Memory B cell (primary cell): ENCODE measurements around the gene TEX48.

ENCODE experiments used
- ATAC-seq: fragments of 150-1000 bp; cut with Tn5 transposase; 2 replicates; pipeline ENCODE4 v1.10.0; 2021; ENCODE audit warnings: low read depth, mild to moderate bottlenecking, moderate library complexity
- DNase-seq, 2 donors: peaks; one replicate each; pipeline ENCODE4 v3.0.0; 2022; ENCODE audit warnings: low spot score in 2 of 2
- H3K27ac Mint-ChIP-seq: one replicate; pipeline ENCODE4 v1.8.0; 2022; ENCODE audit warnings: mild to moderate bottlenecking, moderate library complexity, mixed read lengths
- H3K27me3 Mint-ChIP-seq: one replicate; pipeline ENCODE4 v1.8.0; 2022; ENCODE audit warnings: mixed read lengths
- H3K36me3 Mint-ChIP-seq: one replicate; pipeline ENCODE4 v1.8.0; 2022; ENCODE audit warnings: mild to moderate bottlenecking, mixed read lengths
- H3K4me1 Mint-ChIP-seq: one replicate; pipeline ENCODE4 v1.8.0; 2022; ENCODE audit warnings: mixed read lengths
- H3K4me3 Mint-ChIP-seq: one replicate; pipeline ENCODE4 v1.8.0; 2022; ENCODE audit warnings: mild to moderate bottlenecking, moderate library complexity, mixed read lengths
- H3K9me3 Mint-ChIP-seq: one replicate; pipeline ENCODE4 v1.8.0; 2022; ENCODE audit warnings: mixed read lengths

The TEX48 gene

DNA sequence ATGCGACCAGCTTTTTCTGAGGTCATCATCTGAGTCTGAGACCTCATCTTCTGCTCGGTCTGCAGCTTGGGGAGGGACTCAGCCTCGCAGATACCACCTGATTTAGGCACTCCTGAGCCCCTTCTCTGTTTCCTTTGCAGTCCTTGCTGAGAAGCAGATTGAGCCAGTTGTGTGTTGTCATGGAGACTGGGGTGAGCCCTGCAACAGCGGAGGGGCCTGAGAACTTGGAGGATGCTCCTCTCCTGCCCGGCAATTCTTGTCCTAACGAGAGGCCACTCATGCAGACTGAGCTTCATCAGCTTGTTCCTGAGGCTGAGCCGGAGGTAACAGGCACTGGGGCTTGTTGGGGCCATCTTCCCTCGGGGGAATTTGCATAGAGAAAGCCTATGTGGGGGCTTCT, 43.6 kb downstream of the TEX48 start:
- Mint-ChIP-seq H3K27ac (no peak overlapping the region), H3K4me3 (no peak overlapping the region), H3K4me1 (peaks cover 12% of the 10 kb centered on the region), H3K36me3 (peaks cover 33% of the 10 kb centered on the region), H3K9me3 (no peaks in the 10 kb centered on the region), H3K27me3 (no peaks in the 10 kb centered on the region)
- no peak for ATAC-seq
- DNase-seq, result no peak

DNA sequence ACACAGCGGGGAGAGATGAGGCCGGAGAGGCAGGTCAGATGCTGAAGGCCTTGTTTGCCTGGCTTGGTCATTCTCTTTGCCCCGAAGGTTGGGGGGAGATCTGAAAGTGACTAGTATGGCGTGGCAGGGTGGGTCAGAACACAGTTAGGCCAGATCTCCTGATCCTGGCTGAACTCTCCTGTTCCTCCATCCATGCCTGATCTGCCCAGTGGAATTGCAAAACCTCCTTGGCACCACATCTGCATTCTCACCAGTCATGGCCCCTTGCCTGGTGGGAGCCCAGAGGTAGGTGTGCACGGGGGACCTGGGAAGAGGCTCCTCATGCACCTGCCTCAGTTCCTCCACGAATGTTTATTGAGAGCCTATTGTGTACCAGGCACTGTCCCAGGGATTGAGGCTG, 47.6 kb downstream of the TEX48 start:
- Mint-ChIP-seq H3K4me3 (no peak overlapping the region), H3K27me3 (no peaks in the 10 kb centered on the region), H3K36me3 (peaks cover 33% of the 10 kb centered on the region), H3K9me3 (no peaks in the 10 kb centered on the region), H3K27ac (no peak overlapping the region), H3K4me1 (peaks cover 5% of the 10 kb centered on the region)
- DNase-seq (no peak), ATAC-seq (no peak)

DNA sequence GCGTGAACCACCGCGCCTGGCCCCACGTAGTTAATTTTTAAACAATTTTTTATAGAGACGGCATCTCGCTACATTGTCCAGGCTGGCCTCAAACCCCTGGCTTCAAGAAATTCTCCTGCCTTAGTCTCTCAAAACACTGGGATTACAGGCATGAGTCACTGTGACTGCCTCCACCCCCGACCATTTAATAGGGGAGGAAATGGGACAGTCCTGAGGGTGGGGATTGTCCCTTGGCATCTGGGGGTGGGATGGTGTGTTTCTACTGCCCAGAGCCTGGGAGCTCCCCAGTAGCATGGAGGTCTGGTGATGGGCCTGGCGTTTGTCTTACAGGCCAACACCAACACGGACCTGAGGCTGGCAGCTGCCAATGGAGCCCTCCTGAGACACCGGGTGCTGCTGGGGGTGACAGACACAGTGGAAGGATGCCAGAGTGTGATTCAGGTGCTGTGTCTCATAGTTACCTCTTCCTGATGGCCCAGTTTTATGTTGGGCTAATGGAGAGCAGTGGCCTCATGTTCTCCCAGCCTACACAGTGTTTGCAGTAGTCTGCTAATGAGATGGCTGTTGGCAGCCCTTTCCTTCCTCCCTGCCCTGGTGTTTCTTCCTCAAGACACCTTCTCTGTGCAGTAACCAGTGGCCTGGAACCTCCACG, 48.4 kb downstream of the TEX48 start:
- Mint-ChIP-seq H3K27ac (no peak overlapping the region), H3K9me3 (no peaks in the 10 kb centered on the region), H3K36me3 (peaks cover 32% of the 10 kb centered on the region), H3K27me3 (no peaks in the 10 kb centered on the region), H3K4me3 (no peak overlapping the region), H3K4me1 (peaks cover 5% of the 10 kb centered on the region)
- no peak for ATAC-seq
- no peak for DNase-seq

DNA sequence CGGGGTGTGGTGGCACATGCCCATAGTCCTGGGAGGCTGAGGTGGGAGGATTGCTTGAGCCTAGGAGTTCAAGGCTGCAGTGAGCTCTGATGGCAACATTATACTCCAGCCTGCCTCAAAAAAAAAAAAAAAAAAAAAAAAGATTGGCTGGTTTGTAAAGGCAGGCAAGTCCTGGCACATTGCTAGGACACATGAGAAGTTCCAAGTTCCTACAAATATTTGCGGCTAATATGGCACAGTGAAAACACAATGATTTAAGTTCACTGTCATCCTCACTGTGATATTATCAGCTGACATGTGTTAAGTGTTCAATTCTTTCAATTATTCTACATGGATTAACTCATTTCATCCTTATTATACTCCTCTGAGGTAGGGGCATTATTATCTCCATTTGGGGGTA, 50.8 kb downstream of the TEX48 start:
- Mint-ChIP-seq H3K27ac (peak overlapping the region; percentile 45), H3K36me3 (peaks cover 35% of the 10 kb centered on the region), H3K4me1 (peaks cover 5% of the 10 kb centered on the region), H3K4me3 (no peak overlapping the region), H3K27me3 (no peaks in the 10 kb centered on the region), H3K9me3 (no peaks in the 10 kb centered on the region)
- ATAC-seq (no peak), DNase-seq (no peak)

DNA sequence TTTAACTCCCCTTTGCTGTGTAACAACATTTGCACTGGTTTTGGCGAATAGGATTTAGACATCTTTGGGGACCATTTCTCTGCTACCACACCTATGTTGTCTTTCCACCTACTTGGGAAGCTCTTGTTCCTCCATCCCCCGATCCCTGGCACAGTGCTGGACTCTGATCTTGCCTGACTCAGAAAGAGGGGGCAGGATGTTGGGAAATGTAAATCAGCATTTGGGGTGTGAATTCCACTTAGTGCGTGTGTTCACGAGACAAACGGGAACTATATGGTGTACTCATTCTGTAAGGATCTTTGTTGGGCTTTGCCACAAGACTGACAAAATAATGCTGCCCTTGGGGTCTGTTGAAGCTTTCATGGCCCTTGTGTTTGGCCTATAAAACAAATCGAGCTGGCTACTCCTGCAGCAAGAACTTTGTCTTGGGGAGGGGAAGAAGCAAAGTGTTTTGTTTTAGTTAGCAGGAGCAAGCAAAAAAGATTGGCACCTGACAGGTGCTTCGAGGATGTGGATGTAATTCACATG, 52.4 kb downstream of the TEX48 start:
- no peaks in the 10 kb centered on the region for H3K9me3 Mint-ChIP-seq
- H3K27me3 Mint-ChIP-seq, result no peaks in the 10 kb centered on the region
- DNase-seq (no peak), ATAC-seq (no peak)
- H3K4me1 Mint-ChIP-seq, result peaks cover 1% of the 10 kb centered on the region
- H3K4me3 Mint-ChIP-seq, result no peak overlapping the region
- H3K36me3 Mint-ChIP-seq, result peaks cover 32% of the 10 kb centered on the region
- H3K27ac Mint-ChIP-seq, result no peak overlapping the region

DNA sequence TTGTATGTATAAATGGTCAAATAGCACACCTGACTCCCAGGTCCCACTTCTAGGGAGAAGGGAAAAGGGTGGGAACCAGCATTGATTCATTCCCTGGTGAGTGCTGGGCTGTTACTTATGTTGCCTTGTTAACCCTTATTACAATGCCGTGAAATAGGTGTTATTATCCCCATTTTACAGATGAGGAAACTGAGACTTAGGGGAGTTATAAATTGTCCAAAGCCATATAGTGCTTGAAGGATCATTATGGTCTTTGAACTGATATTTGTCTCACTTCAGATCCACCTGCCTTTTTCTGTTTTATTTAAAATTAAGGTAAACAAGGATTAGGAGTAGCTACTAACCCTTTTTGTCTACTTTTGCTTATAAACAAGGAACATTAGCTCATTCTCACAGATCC, 54.4 kb downstream of the TEX48 start:
- no peak overlapping the region for H3K4me3 Mint-ChIP-seq
- H3K36me3 Mint-ChIP-seq, result peaks cover 34% of the 10 kb centered on the region
- H3K9me3 Mint-ChIP-seq, result no peaks in the 10 kb centered on the region
- no peak overlapping the region for H3K27ac Mint-ChIP-seq
- no peak for ATAC-seq
- H3K4me1 Mint-ChIP-seq, result peaks cover 5% of the 10 kb centered on the region
- DNase-seq, result no peak
- no peaks in the 10 kb centered on the region for H3K27me3 Mint-ChIP-seq

DNA sequence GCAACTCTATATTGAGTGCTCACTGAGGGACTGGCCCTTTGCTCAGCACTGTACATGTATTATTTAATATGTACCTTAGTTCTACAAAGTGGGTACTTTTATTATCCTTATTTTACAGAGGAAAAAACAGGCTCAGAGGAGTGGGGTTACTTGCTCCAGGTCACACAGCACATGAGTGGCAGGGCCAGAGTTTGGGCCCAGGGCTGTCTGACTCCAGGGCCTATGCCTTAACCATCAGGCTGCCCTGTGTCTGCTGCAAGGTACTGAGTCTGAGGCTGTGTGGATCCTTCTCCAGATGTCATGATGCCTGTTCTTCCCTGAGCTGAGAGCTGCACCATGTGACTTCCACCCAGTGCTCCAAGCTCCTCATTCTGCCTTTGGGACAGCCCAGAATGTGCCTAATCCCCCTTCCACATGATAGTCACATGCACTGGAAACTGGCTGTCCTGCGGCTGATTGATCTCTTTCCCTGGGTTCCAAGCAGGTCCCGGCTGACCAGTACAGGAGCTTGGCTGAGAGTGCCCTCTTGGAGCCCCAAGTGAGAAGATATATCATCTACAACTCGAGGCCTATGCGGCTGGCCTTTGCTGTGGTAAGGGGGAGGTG, 55.5 kb downstream of the TEX48 start:
- Mint-ChIP-seq H3K27me3 (no peaks in the 10 kb centered on the region), H3K4me3 (no peak overlapping the region), H3K9me3 (no peaks in the 10 kb centered on the region), H3K27ac (no peak overlapping the region), H3K36me3 (peaks cover 41% of the 10 kb centered on the region), H3K4me1 (peaks cover 10% of the 10 kb centered on the region)
- no peak for DNase-seq
- ATAC-seq, result no peak

DNA sequence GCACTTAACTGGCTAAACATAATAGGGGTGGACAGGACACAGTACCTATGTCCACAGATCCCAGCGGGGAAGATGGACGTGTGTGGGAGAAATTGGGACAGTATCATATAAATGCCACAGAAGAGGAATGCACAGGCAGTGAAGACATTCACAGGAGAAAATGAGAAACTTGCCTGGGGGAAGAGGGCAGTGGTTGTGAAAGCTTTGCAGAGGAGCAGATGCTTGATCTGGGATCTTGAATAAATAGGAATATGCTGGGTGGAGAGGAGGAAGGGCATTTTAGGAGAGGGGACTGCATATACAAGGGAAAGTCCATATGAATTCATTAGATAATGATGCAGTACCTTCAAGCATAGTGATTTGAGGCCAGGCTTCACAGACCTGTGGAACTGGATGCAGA, 57.3 kb downstream of the TEX48 start:
- H3K4me3 Mint-ChIP-seq, result no peak overlapping the region
- ATAC-seq (no peak), DNase-seq (no peak)
- peaks cover 16% of the 10 kb centered on the region for H3K4me1 Mint-ChIP-seq
- H3K9me3 Mint-ChIP-seq, result no peaks in the 10 kb centered on the region
- peaks cover 38% of the 10 kb centered on the region for H3K36me3 Mint-ChIP-seq
- no peak overlapping the region for H3K27ac Mint-ChIP-seq
- H3K27me3 Mint-ChIP-seq, result no peaks in the 10 kb centered on the region

DNA sequence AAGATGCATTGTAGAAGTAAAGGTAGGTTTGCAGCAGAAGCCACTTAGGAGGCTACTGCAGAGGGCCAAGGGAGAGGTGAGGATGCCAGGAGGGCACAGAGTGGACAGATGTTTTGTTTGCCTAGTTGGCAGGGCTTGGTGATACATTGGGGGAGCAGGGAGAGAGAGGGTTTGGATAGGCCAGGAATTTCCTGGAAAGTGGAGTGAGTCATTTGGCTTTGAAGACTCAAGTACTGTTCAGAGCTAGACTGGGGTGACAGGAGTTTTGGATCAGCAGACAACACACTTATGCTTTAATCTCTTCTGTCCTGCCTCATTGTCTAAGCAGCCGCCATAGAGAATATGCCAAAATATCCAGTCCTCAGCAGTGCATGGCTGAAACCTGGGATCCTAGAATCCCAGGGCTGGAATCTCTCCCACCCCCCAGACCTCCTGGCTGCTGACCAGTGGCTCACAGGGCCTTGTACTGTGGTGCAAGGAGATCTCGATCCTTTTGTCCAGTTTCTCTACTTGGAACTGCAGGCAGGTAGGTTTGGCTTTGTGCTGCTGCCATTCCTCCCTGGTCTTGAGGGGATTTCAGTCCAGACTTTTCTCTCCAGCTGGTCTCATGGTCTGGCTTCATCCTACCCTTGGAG, 59.9 kb downstream of the TEX48 start:
- H3K27me3 Mint-ChIP-seq, result no peaks in the 10 kb centered on the region
- H3K4me1 Mint-ChIP-seq, result peaks cover 30% of the 10 kb centered on the region
- H3K27ac Mint-ChIP-seq, result no peak overlapping the region
- H3K36me3 Mint-ChIP-seq, result peaks cover 30% of the 10 kb centered on the region
- ATAC-seq (no peak), DNase-seq (no peak)
- no peak overlapping the region for H3K4me3 Mint-ChIP-seq
- no peaks in the 10 kb centered on the region for H3K9me3 Mint-ChIP-seq

DNA sequence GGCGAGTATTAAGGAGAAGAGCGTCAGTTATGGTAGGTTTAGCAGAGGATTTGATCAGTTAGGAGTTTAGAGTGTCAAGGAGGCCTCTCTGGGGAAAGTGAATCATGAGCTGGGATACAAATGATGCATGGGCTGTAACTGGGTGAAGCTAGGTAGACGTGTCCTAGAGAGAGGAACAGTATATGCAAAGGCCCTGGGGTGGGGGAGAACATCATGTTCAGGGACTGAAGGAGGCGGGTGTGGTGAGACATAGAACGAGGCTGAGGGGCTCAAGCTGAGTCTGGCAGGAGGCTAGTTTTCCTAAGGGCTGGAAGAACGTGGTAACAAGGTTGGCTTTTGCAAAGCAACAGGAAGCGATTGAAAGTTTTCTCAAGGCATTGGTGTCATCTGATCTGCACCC, 60.4 kb downstream of the TEX48 start:
- Mint-ChIP-seq H3K27ac (no peak overlapping the region), H3K36me3 (peaks cover 26% of the 10 kb centered on the region), H3K4me3 (no peak overlapping the region), H3K27me3 (no peaks in the 10 kb centered on the region), H3K9me3 (no peaks in the 10 kb centered on the region), H3K4me1 (peaks cover 33% of the 10 kb centered on the region)
- ATAC-seq (no peak), DNase-seq (no peak)

DNA sequence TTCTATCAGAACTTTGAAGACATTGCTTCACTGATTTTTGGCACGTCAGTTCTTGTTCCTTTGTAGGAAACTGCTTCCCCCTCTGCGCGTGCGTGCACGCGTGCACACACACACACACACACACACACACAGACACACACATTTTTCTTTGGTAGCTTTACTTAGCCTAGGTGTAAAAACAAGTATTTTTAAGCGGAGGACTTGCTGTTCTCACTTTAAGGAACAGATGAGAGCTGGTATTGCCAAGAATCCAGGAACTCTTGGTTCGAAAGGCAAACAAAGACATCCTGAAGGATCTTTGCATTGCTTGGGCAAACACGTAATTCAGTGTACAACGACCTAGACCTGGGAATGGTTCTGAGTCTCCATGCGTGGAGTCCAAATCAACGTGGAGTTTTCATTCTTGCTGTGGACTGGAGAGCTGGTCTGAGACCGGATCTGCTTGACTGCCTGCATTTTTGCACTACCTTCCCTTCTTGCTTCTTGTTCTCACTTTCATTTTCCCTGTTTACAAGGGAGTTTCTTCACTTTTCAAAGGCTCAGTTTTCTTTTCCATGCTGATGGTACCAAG, 62.7 kb downstream of the TEX48 start:
- peak overlapping the region; percentile 86 for H3K4me3 Mint-ChIP-seq
- H3K9me3 Mint-ChIP-seq, result no peaks in the 10 kb centered on the region
- DNase-seq (peak; percentile 28 to 43), ATAC-seq (peak; percentile 57)
- peaks cover 42% of the 10 kb centered on the region for H3K4me1 Mint-ChIP-seq
- peak overlapping the region; percentile 98 for H3K27ac Mint-ChIP-seq
- peaks cover 22% of the 10 kb centered on the region for H3K36me3 Mint-ChIP-seq
- no peaks in the 10 kb centered on the region for H3K27me3 Mint-ChIP-seq

DNA sequence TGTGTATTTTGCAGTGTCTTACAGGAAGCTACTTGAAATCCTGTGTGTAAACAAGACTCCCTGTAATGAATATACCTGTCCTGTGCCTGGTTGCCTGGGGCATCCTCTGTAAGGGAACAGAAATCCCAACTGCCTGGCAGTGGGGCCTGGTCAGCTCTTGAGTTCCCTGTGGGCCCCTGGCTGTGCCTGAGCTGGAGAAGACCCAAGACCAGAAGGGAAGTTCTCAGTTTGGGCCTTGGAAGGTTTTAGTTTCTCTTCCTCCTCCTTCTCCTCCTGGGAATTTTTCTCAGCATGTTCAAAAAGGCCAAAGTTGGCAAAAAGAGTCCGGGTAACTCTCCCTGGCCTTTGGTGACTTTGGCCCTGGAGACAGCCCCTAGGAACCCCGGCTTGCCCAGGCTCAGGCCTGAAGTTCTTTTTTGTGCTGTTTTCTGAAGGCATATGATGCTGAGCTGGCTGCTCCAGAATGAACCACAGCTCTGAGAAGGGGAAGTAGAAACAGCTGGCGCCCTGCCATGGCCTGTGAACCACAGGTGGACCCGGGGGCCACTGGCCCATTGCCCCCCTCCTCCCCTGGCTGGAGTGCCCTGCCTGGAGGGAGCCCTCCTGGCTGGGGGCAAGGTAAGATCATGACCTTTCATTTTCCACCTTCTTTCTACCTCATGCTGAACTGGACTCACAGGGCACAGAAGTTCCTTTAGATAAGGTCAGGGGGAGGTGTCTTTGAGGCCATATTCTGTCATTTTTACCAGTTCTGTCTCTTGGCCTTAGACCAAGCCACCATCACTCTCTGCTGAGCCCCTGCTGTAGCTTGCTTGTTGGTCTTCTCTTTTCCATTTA, 65.1 kb downstream of the TEX48 start:
- peak overlapping the region; percentile 93 for H3K27ac Mint-ChIP-seq
- H3K4me3 Mint-ChIP-seq, result peak overlapping the region; percentile 74
- DNase-seq, result peak; percentile 65 to 67
- H3K27me3 Mint-ChIP-seq, result no peaks in the 10 kb centered on the region
- H3K4me1 Mint-ChIP-seq, result peaks cover 60% of the 10 kb centered on the region
- H3K36me3 Mint-ChIP-seq, result peaks cover 14% of the 10 kb centered on the region
- no peaks in the 10 kb centered on the region for H3K9me3 Mint-ChIP-seq
- ATAC-seq, result peak; percentile 86
